Endometrial microvascular endothelial cells (primary cell): Measurements from ENCODE around the gene CCDC51. TPM values are rescaled to one million over a fixed set of nuclear protein-coding genes. Genes with fewer than 3 reads are reported as not detected.
"Not testable (repeated sequence)": the region's sequence is repeated elsewhere in the genome, so short reads cannot be mapped to it uniquely, and the experiment has no call there.

Experiments used
- in situ Hi-C: cut with HindIII; loops from 2 replicates; pipeline ENCODE4 v1.10.0; 2017; ENCODE audit warnings: low sequenced_read_pairs, low pct_unique_long_range_greater_than_20kb; ENCODE audit errors: inconsistent ontology term
- total RNA-seq: library from RNA; depleted of rRNA; stranded (reverse); fragments of >200 nt; gene quantifications from one replicate; pipeline ENCODE4 v1.2.3, GENCODE V29; 2015; ENCODE audit errors: inconsistent ontology term

The CCDC51 gene
- 20.8 TPM for total RNA-seq

GRCh38 chr3:48439820-48440589, at the start of gene CCDC51, which contains the start of gene TMA7:
CCDC51 (minus strand) TSS chr3:48440119; CDS start chr3:48435128, 4,991 bp downstream.
TMA7 (plus strand) TSS chr3:48440257; CDS start chr3:48440297, 40 bp downstream.
- in situ Hi-C loops: no loop called here

GRCh38 chr3:48486952-48487351, 47.0 kb upstream of the CCDC51 start:
- in situ Hi-C loops: no loop called here

GRCh38 chr3:48482822-48483221, 42.9 kb upstream of the CCDC51 start:
- in situ Hi-C loops: not testable (repeated sequence)

GRCh38 chr3:48480891-48481290, 41.0 kb upstream of the CCDC51 start:
- in situ Hi-C loops: not testable (repeated sequence)

GRCh38 chr3:48478626-48479555, 39.0 kb upstream of the CCDC51 start:
- in situ Hi-C loops: no loop called here

- in situ Hi-C loops: no loop called here
Measured at GRCh38 chr3:48477959-48478520, 38.1 kb upstream of the CCDC51 start.

GRCh38 chr3:48476426-48477053, 36.6 kb upstream of the CCDC51 start:
- in situ Hi-C loops: no loop called here

GRCh38 chr3:48475188-48475587, 35.3 kb upstream of the CCDC51 start:
- in situ Hi-C loops: no loop called here

GRCh38 chr3:48474619-48475018, 34.7 kb upstream of the CCDC51 start:
- in situ Hi-C loops: no loop called here

- in situ Hi-C loops: not testable (repeated sequence)
Measured at GRCh38 chr3:48474031-48474430, 34.1 kb upstream of the CCDC51 start.

- in situ Hi-C loops: no loop called here
Measured at GRCh38 chr3:48473617-48473952, 33.7 kb upstream of the CCDC51 start.

GRCh38 chr3:48472923-48473616, 33.2 kb upstream of the CCDC51 start:
- in situ Hi-C loops: no loop called here

- in situ Hi-C loops: no loop called here
Measured at GRCh38 chr3:48472673-48472922, 32.7 kb upstream of the CCDC51 start.

- in situ Hi-C loops: no loop called here
Measured at GRCh38 chr3:48470286-48470685, 30.4 kb upstream of the CCDC51 start.

GRCh38 chr3:48469046-48469915, 29.4 kb upstream of the CCDC51 start:
- in situ Hi-C loops: no loop called here

- in situ Hi-C loops: no loop called here
Measured at GRCh38 chr3:48468329-48468731, 28.4 kb upstream of the CCDC51 start.

GRCh38 chr3:48467473-48468267, 27.8 kb upstream of the CCDC51 start:
- in situ Hi-C loops: no loop called here
